GM19099 (cell line): ENCODE results near the gene EHBP1.

Source experiments
- POLR2A ChIP-seq: IDR thresholded peaks from 3 replicates; pipeline ENCODE4 v1.6.1; 2011; ENCODE audit warnings: low read depth; ENCODE audit not compliant: insufficient read length; ENCODE audit errors: extremely low read depth

EHBP1 gene

DNA sequence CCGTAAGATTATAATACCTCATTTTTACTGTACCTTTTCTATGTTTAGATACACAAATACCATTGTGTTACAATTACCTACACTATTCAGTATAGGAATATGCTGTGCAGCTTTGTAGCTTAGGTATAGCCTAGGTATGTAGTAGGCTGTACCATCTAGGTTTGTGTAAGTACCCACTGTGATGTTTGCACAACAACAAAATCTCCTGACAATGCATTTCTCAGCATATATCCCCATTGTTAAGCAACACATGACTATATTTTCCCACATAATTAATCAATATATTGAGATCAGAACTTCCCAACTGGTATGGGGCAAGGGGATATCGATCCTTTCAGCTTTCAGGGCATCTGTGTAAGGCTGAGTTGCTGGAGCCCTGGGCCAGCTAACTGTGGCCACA is 238.8 kb downstream of the EHBP1 start:
- TF ChIP-seq POLR2A = no peak

DNA sequence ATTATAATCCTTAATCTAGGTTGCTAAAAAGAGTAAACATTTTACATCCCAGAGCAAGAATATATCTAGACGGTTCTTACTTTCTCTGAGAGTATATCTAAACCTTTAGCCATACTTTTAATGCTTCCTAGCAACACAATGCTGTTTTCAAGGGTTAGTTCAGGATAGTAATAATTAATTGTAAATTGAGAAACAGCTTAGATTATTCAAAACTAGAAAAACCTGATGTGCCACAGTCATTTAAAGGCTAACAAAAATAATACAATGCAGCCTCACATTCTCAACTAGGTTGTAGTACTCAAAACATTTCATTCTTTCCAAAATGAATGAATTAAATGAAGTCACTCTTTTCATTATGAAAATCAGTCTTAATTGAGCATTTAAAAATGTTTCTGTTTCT is 241.9 kb downstream of the EHBP1 start:
- no peak for TF ChIP-seq POLR2A

DNA sequence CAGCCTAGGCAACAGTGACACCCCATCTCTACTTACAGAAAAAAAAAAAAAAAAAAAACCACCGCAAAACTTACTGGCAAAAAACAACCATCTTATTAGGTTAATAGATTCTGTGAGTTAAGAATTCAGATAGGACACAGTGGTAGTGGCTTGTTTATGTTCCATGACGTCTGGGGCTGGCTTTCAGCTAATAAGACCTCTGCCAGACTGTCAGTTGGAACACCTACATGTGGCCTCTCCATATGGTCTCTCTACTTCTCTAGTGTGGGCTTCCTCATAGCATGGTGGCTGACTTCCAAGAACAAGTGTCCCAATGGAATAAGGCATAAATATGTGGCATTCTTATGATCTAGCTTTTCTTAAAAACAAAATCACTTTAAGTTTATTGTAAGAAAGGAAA is 251.1 kb downstream of the EHBP1 start:
- no peak for TF ChIP-seq POLR2A

GRCh38 chr2:62958206-62958605 is 252.7 kb downstream of the EHBP1 start:
- no peak for TF ChIP-seq POLR2A

- TF ChIP-seq POLR2A = no peak
These were observed 258.5 kb downstream of the EHBP1 start for GRCh38 chr2:62964050-62964449.

- TF ChIP-seq POLR2A = no peak
These were observed 259.2 kb downstream of the EHBP1 start for GRCh38 chr2:62964671-62965070.

DNA sequence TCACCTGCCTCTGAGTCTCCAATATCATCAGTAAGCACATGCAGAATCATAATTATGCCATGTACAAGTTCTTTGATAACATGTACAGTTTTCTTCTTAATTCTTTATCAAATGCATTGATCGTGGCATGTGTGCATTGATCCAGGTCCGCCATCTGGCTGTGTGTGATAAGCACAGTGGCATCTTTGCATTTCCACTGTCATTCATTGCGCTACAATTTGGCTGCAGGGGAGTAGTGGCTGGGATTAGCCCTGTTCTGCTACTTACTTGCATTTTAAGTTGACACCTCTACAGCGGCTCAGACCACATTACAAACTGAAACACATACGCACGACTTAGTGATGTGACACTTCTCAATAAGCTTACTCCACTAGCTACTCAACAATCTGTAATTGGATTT is 261.5 kb downstream of the EHBP1 start:
- no peak for TF ChIP-seq POLR2A

DNA sequence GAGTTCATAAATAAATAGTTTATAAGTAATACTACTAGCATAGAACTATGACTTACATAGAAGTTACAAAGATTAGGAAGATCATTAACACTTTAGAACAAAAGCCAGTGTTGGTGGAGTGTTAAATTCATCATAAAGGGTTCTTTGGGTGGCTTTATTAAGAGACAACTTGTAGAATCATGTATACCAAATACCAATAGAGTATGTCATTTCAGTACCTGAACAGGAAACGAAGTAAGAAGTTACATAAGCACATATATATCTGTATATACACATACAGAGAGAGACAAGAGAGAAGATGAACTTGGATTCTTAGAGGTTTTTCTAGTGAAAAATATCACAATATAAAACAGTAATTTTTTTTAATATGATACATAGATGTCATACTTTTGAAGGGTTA is 262.7 kb downstream of the EHBP1 start:
- TF ChIP-seq POLR2A = no peak

DNA sequence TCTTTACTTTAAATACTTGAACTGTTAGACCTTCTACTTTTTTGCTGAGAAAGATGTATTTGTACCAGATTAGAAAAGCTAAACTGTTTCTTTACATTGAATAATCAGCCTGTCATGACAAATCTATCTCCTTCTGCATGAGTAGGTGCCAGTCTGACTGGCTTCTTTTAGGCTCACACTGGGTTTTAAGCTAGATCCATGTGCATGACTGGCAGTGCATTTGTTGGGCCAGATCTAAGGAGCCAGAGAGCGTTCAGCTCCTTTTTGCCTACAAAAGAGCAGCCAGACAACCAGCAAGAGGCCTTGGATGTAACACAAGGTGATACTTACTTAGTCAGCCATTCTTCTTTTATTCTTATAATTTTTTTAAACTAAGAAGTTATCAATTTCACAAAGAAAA is 263.2 kb downstream of the EHBP1 start:
- no peak for TF ChIP-seq POLR2A

- TF ChIP-seq POLR2A = no peak
These were observed 266.4 kb downstream of the EHBP1 start for GRCh38 chr2:62971936-62972335.

- TF ChIP-seq POLR2A = no peak
These were observed 267.1 kb downstream of the EHBP1 start for GRCh38 chr2:62972601-62973000.

DNA sequence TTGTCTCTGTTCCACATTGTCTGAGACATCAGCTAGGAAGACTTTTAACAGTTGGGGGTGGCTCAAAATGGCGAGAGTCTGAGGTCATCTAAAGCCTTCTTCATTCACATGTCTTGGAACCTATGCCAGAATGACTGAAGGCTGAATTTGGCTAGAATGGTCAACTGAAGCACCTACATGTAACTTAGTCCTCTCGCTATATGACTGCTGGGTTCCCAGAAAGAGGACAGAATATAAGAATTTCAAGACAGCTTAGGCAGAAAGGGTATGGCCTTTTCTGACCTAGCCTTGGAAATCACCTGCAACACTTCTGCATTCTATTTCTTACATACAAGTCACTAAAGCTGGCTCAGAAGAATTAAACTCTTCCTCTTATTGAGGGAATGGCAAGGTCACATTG is 269.5 kb downstream of the EHBP1 start:
- TF ChIP-seq POLR2A = no peak

GRCh38 chr2:62991605-62992004 is 286.1 kb downstream of the EHBP1 start:
- TF ChIP-seq POLR2A = no peak

DNA sequence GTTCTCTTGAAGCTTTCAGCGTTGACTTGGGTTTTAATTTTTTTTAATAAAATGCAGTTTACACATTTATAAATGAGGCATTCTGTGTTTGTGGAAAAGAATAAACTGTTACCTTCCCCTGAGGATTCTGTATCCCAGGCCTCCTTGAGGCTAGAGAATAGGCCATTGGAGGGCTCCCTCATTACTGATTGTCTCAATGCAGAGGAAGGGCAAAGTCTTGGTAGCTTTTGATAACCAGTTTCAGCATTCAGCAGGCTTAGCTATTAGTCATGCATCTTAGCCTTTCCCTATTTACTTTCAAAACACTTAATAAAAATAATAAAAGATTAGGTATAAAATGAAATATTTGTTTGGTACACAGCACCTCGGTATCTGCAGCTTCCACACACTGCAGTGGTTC is 287.0 kb downstream of the EHBP1 start:
- TF ChIP-seq POLR2A = no peak

DNA sequence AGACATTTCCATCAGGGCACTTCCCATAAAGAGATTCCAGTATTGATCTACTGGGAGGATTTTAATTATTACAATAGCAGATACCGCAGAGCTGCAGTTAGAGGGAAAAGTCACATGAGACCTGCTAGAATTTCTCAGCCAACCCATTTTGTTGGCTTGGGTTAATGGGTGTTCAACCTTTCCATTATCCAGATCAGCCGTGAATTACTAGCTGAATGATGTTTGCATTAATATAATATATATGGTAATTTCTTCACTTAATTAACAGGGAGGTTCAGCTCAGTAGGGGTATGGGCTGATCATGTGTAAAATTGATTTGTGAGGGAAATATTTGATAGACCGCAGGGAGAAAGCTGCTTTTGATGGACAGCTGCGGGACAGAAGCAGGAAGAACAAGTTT is 288.7 kb downstream of the EHBP1 start:
- no peak for TF ChIP-seq POLR2A

DNA sequence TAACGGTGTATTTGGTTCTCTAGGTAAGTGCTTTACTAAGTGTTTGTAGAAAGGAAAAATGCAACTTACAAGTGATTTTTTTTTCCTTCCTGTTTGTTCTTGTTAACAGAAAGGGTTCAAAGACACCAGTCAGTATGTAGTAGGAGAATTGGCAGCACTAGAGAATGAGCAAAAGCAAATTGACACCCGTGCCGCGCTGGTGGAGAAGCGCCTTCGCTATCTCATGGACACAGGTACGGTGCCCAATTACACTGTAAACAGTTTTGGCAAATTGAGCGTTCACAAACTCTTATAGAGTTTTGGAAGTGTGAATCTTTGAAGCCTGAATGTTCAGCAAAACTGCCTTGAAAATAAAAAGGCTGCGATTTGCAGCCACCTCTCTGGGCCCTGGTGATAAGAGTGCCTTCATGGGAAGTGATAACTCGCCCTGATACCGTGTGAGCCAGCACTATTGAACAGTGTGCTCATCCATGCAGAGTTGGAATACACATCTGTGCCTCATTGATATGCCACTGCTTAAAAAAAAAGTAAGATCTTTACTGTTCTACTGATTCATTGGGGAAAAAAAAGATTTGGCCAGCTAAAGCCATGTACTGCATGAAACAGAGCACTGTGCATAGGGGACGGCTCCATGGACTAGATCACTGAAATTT is 291.1 kb downstream of the EHBP1 start:
- TF ChIP-seq POLR2A = no peak

GRCh38 chr2:62998949-62999348 is 293.4 kb downstream of the EHBP1 start:
- no peak for TF ChIP-seq POLR2A
